Measurements from ENCODE around the gene ITIH3.

- no peak for TF ChIP-seq CTCF (IDR thresholded peaks at IDR 0.05; ENCODE audit: control extremely low read depth in 1 of 3, insufficient read depth in 1 of 3, low read depth in 1 of 3, low read length in 3 of 3)
- no peak for TF ChIP-seq POLR2A (IDR thresholded peaks at IDR 0.05; ENCODE audit: control extremely low read depth in 1 of 2, low read depth in 2 of 2, low read length in 2 of 2)
- no peak for TF ChIP-seq POLR2AphosphoS5 (IDR thresholded peaks at IDR 0.05; ENCODE audit: low read depth, low read length)
- TF ChIP-seq MAFK (IDR thresholded peaks at IDR 0.05; ENCODE audit: low read depth, low read length), result no peak
- TF ChIP-seq ZNF274 (IDR thresholded peaks at IDR 0.05; ENCODE audit: borderline replicate concordance, extremely low read depth, low read length), result no peak
- TF ChIP-seq RAD21 (IDR thresholded peaks at IDR 0.05 in 1 of 2, conservative IDR thresholded peaks at IDR 0.05 in 1 of 2; ENCODE audit: low read depth in 2 of 2, low read length in 2 of 2), result no peak
- no peak for TF ChIP-seq GABPA (IDR thresholded peaks at IDR 0.05; ENCODE audit: borderline replicate concordance, insufficient read depth, low read length)
- TF ChIP-seq EP300 (IDR thresholded peaks at IDR 0.05; ENCODE audit: borderline replicate concordance in 1 of 2, low read depth in 2 of 2, low read length in 2 of 2), result no peak
- no peak for TF ChIP-seq CREB1 (IDR thresholded peaks at IDR 0.05)
- TF ChIP-seq YY1 (IDR thresholded peaks at IDR 0.05; ENCODE audit: low read depth, low read length), result no peak
These were observed 46.8 kb downstream of the ITIH3 start for GRCh38 chr3:52841211-52841980.
